Endodermal cell (in vitro differentiated cells): Measurements from ENCODE around the gene FOXP3. TPM values are rescaled to one million over a fixed set of nuclear protein-coding genes. Genes with fewer than 3 reads are reported as not detected.

ENCODE experiments used
- DNase-seq: peaks from one replicate; pipeline ENCODE4 v3.0.0-alpha.2; 2017
- H3K27ac ChIP-seq: 2 replicates; pipeline ENCODE4 v1.5.1; 2013; ENCODE audit warnings: mild to moderate bottlenecking, low read depth, low read length, moderate library complexity
- H3K27me3 ChIP-seq: 2 replicates; pipeline ENCODE4 v1.6.1; 2013; ENCODE audit warnings: mild to moderate bottlenecking, low read length, moderate library complexity; ENCODE audit not compliant: insufficient read depth, control insufficient read depth, poor library complexity, severe bottlenecking
- H3K36me3 ChIP-seq: 2 replicates; pipeline ENCODE4 v1.7.0; 2013; ENCODE audit warnings: mild to moderate bottlenecking, low read length, moderate library complexity; ENCODE audit not compliant: control insufficient read depth, insufficient read depth
- H3K4me1 ChIP-seq: one replicate; pipeline ENCODE4 v1.7.0; 2013; ENCODE audit warnings: low read length; ENCODE audit not compliant: control insufficient read depth, insufficient read depth
- H3K4me3 ChIP-seq: 2 replicates; pipeline ENCODE4 v1.5.1; 2013; ENCODE audit warnings: mild to moderate bottlenecking, low read length, moderate library complexity
- H3K9ac ChIP-seq: 2 replicates; pipeline ENCODE4 v1.6.1; 2013; ENCODE audit warnings: mild to moderate bottlenecking, low read length, moderate library complexity; ENCODE audit not compliant: poor library complexity, severe bottlenecking; ENCODE audit errors: extremely low read depth
- H3K9me3 ChIP-seq: 2 replicates; pipeline ENCODE4 v1.6.1; 2013; ENCODE audit warnings: mild to moderate bottlenecking, low read length, moderate library complexity; ENCODE audit not compliant: control insufficient read depth
- H3K27ac Mint-ChIP-seq: 2 replicates; pipeline ENCODE4 v1.8.0; 2020; ENCODE audit warnings: mixed read lengths
- H3K27me3 Mint-ChIP-seq: 2 replicates; pipeline ENCODE4 v1.8.0; 2021; ENCODE audit warnings: mild to moderate bottlenecking, mixed read lengths; ENCODE audit not compliant: insufficient read depth
- H3K36me3 Mint-ChIP-seq: 2 replicates; pipeline ENCODE4 v1.8.0; 2020; ENCODE audit warnings: low read depth, mixed read lengths
- H3K4me1 Mint-ChIP-seq: 2 replicates; pipeline ENCODE4 v1.8.0; 2020; ENCODE audit warnings: mixed read lengths
- H3K4me3 Mint-ChIP-seq: 2 replicates; pipeline ENCODE4 v1.8.0; 2020; ENCODE audit warnings: mild to moderate bottlenecking, moderate library complexity, mixed read lengths
- H3K9me3 Mint-ChIP-seq: 2 replicates; pipeline ENCODE4 v1.8.0; 2020; ENCODE audit warnings: mild to moderate bottlenecking, mixed read lengths
- WGBS, 2 experiments: methylation state at CpG; one replicate each; pipeline versions ENCODE4 v1.1.5 to v1.1.7; 2013; ENCODE audit warnings: missing lambda C conversion rate in 2 of 2, mixed read lengths in 1 of 2; ENCODE audit not compliant: insufficient coverage in 1 of 2, insufficient read length in 1 of 2; 5-methylcytosine and 5-hydroxymethylcytosine counted together
- total RNA-seq, 2 donors: library from RNA; stranded (reverse); fragmentation: NEBNext Ultra II Directional in 1 of 2; extraction: Animal tissue kit (Norgen Biotek cat#: 25700) in 1 of 2; gene quantifications; 2 replicates in 1 of 2; 3 replicates in 1 of 2; pipeline ENCODE4 v1.2.1, GENCODE V29; 2021
- TF ChIP-seq, protein P1 (sequence below): fragments of 200-600 bp; sonication (generic); conservative IDR thresholded peaks from 2 replicates; pipeline ENCODE4 v1.5.0; 2021; ENCODE audit warnings: antibody characterized with exemption, mild to moderate bottlenecking

Gene FOXP3
- total RNA-seq, 2 donors from 2014 or later = 0.53 to 0.77 TPM

DNA sequence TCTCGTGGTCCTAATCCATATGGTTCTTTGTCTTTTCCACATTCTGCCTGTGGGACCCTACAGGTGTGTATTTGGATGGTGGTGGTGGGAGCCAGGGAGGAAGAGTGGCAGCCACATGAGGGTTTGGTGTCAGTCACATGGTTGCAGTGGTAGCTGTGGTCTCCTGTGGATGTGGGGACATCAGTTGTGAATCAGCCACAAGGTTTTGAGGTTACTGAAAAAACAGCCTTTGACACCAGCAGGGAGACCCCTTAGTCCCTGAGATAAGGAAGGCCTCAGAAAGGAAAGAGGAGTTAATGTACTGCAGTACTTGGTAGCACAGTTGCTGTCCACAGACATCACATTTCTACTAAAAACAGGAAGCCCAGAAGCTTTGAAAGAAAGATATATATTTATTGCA is 23.2 kb upstream of the FOXP3 start:
- Histone ChIP-seq H3K27me3 (no peaks in the 10 kb centered on the region), H3K27ac (no peak overlapping the region), H3K4me1 (no peaks in the 10 kb centered on the region), H3K36me3 (no peaks in the 10 kb centered on the region), H3K4me3 (no peak overlapping the region), H3K9me3 (no peaks in the 10 kb centered on the region), H3K9ac (no peak overlapping the region)
- no peak for DNase-seq
- no peak overlapping the region for H3K27ac Mint-ChIP-seq
- H3K27me3 Mint-ChIP-seq = no peaks in the 10 kb centered on the region
- peaks cover 1% of the 10 kb centered on the region for H3K36me3 Mint-ChIP-seq
- H3K9me3 Mint-ChIP-seq = peaks cover 43% of the 10 kb centered on the region
- TF ChIP-seq, protein P1, sequence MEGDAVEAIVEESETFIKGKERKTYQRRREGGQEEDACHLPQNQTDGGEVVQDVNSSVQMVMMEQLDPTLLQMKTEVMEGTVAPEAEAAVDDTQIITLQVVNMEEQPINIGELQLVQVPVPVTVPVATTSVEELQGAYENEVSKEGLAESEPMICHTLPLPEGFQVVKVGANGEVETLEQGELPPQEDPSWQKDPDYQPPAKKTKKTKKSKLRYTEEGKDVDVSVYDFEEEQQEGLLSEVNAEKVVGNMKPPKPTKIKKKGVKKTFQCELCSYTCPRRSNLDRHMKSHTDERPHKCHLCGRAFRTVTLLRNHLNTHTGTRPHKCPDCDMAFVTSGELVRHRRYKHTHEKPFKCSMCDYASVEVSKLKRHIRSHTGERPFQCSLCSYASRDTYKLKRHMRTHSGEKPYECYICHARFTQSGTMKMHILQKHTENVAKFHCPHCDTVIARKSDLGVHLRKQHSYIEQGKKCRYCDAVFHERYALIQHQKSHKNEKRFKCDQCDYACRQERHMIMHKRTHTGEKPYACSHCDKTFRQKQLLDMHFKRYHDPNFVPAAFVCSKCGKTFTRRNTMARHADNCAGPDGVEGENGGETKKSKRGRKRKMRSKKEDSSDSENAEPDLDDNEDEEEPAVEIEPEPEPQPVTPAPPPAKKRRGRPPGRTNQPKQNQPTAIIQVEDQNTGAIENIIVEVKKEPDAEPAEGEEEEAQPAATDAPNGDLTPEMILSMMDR = no peak
- H3K4me3 Mint-ChIP-seq = no peak overlapping the region
- H3K4me1 Mint-ChIP-seq = no peaks in the 10 kb centered on the region
- WGBS, 2 experiments = 83% methylated on average over 1 of the region's 1 CpG; no CpG with 5 or more reads in 1 of the 2 experiments

DNA sequence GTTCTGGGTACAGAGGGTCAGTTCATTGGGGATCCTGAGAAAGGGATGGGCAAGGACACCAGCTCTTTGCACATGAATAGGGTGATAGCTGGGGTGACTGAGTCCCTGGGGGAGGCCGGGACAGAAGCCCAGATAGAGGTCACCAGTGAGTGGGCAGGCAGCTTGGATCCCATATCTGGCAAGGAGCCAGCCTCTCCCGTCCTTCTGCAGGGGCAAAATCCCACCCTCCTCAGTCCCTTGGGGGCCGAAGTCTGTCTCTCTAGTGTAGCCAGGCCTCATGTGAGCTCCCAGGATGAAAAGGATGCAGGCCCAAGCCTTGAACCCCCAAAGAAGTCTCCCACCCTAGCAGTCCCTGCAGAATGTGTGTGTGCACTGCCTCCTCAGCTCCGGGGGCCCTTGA is 22.1 kb upstream of the FOXP3 start:
- no peaks in the 10 kb centered on the region for H3K4me1 ChIP-seq
- peaks cover 46% of the 10 kb centered on the region for H3K9me3 Mint-ChIP-seq
- TF ChIP-seq, protein P1 = no peak
- H3K9me3 ChIP-seq = no peaks in the 10 kb centered on the region
- H3K36me3 Mint-ChIP-seq = peaks cover 1% of the 10 kb centered on the region
- H3K27me3 Mint-ChIP-seq = no peaks in the 10 kb centered on the region
- 95% methylated on average over 4 of the region's 4 CpGs; no CpG with 5 or more reads in 1 of the 2 experiments for WGBS, 2 experiments
- no peak overlapping the region for H3K27ac ChIP-seq
- no peaks in the 10 kb centered on the region for H3K4me1 Mint-ChIP-seq
- no peak overlapping the region for H3K9ac ChIP-seq
- H3K4me3 ChIP-seq = no peak overlapping the region
- no peaks in the 10 kb centered on the region for H3K36me3 ChIP-seq
- H3K4me3 Mint-ChIP-seq = no peak overlapping the region
- no peak for DNase-seq
- no peak overlapping the region for H3K27ac Mint-ChIP-seq
- no peaks in the 10 kb centered on the region for H3K27me3 ChIP-seq

- DNase-seq = no peak
- Histone ChIP-seq H3K27me3 (no peaks in the 10 kb centered on the region), H3K4me1 (no peaks in the 10 kb centered on the region), H3K9me3 (no peaks in the 10 kb centered on the region), H3K9ac (no peak overlapping the region), H3K4me3 (no peak overlapping the region), H3K36me3 (no peaks in the 10 kb centered on the region), H3K27ac (no peak overlapping the region)
- peaks cover 47% of the 10 kb centered on the region for H3K9me3 Mint-ChIP-seq
- TF ChIP-seq, protein P1 = no peak
- peaks cover 1% of the 10 kb centered on the region for H3K36me3 Mint-ChIP-seq
- 90 to 93% methylated on average over 4 to 18 of the region's 18 CpGs for WGBS, 2 experiments
- H3K4me3 Mint-ChIP-seq = no peak overlapping the region
- no peaks in the 10 kb centered on the region for H3K4me1 Mint-ChIP-seq
- no peak overlapping the region for H3K27ac Mint-ChIP-seq
- no peaks in the 10 kb centered on the region for H3K27me3 Mint-ChIP-seq
Observed at GRCh38 chrX:49286136-49286535, 21.6 kb upstream of the FOXP3 start.
